ENCODE data around the gene ARFGEF3. TPM values are rescaled to one million over a fixed set of nuclear protein-coding genes. Genes with fewer than 3 reads are reported as not detected.

ARFGEF3 gene
- total RNA-seq, 1 experiment from 2014 or later, result 5.2 TPM

- H3K4me1 Mint-ChIP-seq (ENCODE audit: low read depth, unreplicated experiment), result no peaks in the 10 kb centered on the region
- H3K4me3 ChIP-seq (ENCODE audit: low read depth, low read length), result no peak overlapping the region
- H3K27me3 Mint-ChIP-seq (ENCODE audit: insufficient read depth, unreplicated experiment), result no peaks in the 10 kb centered on the region
- no peak for DNase-seq
- TF ChIP-seq, protein P1, sequence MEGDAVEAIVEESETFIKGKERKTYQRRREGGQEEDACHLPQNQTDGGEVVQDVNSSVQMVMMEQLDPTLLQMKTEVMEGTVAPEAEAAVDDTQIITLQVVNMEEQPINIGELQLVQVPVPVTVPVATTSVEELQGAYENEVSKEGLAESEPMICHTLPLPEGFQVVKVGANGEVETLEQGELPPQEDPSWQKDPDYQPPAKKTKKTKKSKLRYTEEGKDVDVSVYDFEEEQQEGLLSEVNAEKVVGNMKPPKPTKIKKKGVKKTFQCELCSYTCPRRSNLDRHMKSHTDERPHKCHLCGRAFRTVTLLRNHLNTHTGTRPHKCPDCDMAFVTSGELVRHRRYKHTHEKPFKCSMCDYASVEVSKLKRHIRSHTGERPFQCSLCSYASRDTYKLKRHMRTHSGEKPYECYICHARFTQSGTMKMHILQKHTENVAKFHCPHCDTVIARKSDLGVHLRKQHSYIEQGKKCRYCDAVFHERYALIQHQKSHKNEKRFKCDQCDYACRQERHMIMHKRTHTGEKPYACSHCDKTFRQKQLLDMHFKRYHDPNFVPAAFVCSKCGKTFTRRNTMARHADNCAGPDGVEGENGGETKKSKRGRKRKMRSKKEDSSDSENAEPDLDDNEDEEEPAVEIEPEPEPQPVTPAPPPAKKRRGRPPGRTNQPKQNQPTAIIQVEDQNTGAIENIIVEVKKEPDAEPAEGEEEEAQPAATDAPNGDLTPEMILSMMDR (IDR thresholded peaks at IDR 0.05; ENCODE audit: insufficient read depth in 1 of 2, low read depth in 1 of 2, low read length in 1 of 2, severe bottlenecking in 1 of 2, unreplicated experiment in 1 of 2), result no peak
- intact Hi-C loops (cut with micrococcal nuclease; ENCODE audit: unreplicated experiment), result no loop called here
- no peak overlapping the region for H3K4me3 Mint-ChIP-seq (ENCODE audit: unreplicated experiment)
- no peaks in the 10 kb centered on the region for H3K36me3 ChIP-seq (ENCODE audit: control insufficient read depth, insufficient read depth, low read length)
- H3K9me3 Mint-ChIP-seq (ENCODE audit: unreplicated experiment), result no peaks in the 10 kb centered on the region
- CTCF ChIA-PET, result no interaction called here
- POLR2A ChIA-PET, result no interaction called here
- H3K4me1 ChIP-seq, result no peaks in the 10 kb centered on the region
- no peaks in the 10 kb centered on the region for H3K27me3 ChIP-seq (replicated peaks; ENCODE audit: control insufficient read depth, insufficient read depth, low read length)
- no peaks in the 10 kb centered on the region for H3K36me3 Mint-ChIP-seq (ENCODE audit: insufficient read depth, unreplicated experiment)
- no TSS peak for BruUV-seq (replicated peaks)
- H3K9me3 ChIP-seq, result no peaks in the 10 kb centered on the region
- no peak overlapping the region for H3K27ac Mint-ChIP-seq (ENCODE audit: unreplicated experiment)
Observed at GRCh38 chr6:138331984-138332383, 170.2 kb downstream of the ARFGEF3 start.

DNA sequence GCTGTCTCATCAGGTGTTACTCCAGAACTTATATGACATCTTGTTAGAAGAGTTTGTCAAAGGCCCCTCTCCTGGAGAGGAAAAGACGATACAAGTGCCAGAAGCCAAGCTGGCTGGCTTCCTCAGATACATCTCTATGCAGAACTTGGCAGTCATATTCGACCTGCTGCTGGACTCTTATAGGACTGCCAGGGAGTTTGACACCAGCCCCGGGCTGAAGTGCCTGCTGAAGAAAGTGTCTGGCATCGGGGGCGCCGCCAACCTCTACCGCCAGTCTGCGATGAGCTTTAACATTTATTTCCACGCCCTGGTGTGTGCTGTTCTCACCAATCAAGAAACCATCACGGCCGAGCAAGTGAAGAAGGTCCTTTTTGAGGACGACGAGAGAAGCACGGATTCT, 172.3 kb downstream of the ARFGEF3 start:
- no peaks in the 10 kb centered on the region for H3K9me3 Mint-ChIP-seq (ENCODE audit: unreplicated experiment)
- CTCF ChIA-PET, result no interaction called here
- H3K27me3 Mint-ChIP-seq (ENCODE audit: insufficient read depth, unreplicated experiment), result no peaks in the 10 kb centered on the region
- H3K36me3 Mint-ChIP-seq (ENCODE audit: insufficient read depth, unreplicated experiment), result no peaks in the 10 kb centered on the region
- no peak for DNase-seq
- intact Hi-C loops (cut with micrococcal nuclease; ENCODE audit: unreplicated experiment), result no loop called here
- POLR2A ChIA-PET, result no interaction called here
- H3K27me3 ChIP-seq (replicated peaks; ENCODE audit: control insufficient read depth, insufficient read depth, low read length), result no peaks in the 10 kb centered on the region
- no peak overlapping the region for H3K27ac Mint-ChIP-seq (ENCODE audit: unreplicated experiment)
- H3K4me3 Mint-ChIP-seq (ENCODE audit: unreplicated experiment), result no peak overlapping the region
- no peak overlapping the region for H3K4me3 ChIP-seq (ENCODE audit: low read depth, low read length)
- no peaks in the 10 kb centered on the region for H3K4me1 Mint-ChIP-seq (ENCODE audit: low read depth, unreplicated experiment)
- TF ChIP-seq, protein P1 (IDR thresholded peaks at IDR 0.05; ENCODE audit: insufficient read depth in 1 of 2, low read depth in 1 of 2, low read length in 1 of 2, severe bottlenecking in 1 of 2, unreplicated experiment in 1 of 2), result no peak
- no peaks in the 10 kb centered on the region for H3K36me3 ChIP-seq (ENCODE audit: control insufficient read depth, insufficient read depth, low read length)
- no peaks in the 10 kb centered on the region for H3K4me1 ChIP-seq
- BruUV-seq (replicated peaks), result no TSS peak
- no peaks in the 10 kb centered on the region for H3K9me3 ChIP-seq

DNA sequence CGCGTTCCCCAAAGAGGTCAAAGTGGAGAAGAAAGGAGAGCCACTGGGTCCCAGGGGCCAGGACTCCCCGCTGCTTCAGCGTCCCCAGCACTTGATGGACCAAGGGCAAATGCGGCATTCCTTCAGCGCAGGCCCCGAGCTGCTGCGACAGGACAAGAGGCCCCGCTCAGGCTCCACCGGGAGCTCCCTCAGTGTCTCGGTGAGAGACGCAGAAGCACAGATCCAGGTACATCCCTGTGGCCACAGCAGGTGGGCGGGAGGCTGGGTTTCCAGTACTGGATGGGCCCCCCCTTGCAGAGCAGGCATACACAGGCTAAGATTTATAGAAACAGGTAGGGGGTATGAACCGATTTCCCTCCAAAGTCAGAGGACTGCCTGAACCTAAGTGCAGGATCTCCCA, 173.2 kb downstream of the ARFGEF3 start:
- ChIA-PET POLR2A (no interaction called here), CTCF (no interaction called here)
- intact Hi-C loops (cut with micrococcal nuclease; ENCODE audit: unreplicated experiment), result no loop called here
- no peaks in the 10 kb centered on the region for H3K36me3 ChIP-seq (ENCODE audit: control insufficient read depth, insufficient read depth, low read length)
- no peaks in the 10 kb centered on the region for H3K36me3 Mint-ChIP-seq (ENCODE audit: insufficient read depth, unreplicated experiment)
- no peak overlapping the region for H3K4me3 Mint-ChIP-seq (ENCODE audit: unreplicated experiment)
- TF ChIP-seq, protein P1 (IDR thresholded peaks at IDR 0.05; ENCODE audit: insufficient read depth in 1 of 2, low read depth in 1 of 2, low read length in 1 of 2, severe bottlenecking in 1 of 2, unreplicated experiment in 1 of 2), result no peak
- no peaks in the 10 kb centered on the region for H3K4me1 ChIP-seq
- no peak overlapping the region for H3K4me3 ChIP-seq (ENCODE audit: low read depth, low read length)
- no peaks in the 10 kb centered on the region for H3K9me3 Mint-ChIP-seq (ENCODE audit: unreplicated experiment)
- no peak for DNase-seq
- no peaks in the 10 kb centered on the region for H3K4me1 Mint-ChIP-seq (ENCODE audit: low read depth, unreplicated experiment)
- H3K27me3 Mint-ChIP-seq (ENCODE audit: insufficient read depth, unreplicated experiment), result no peaks in the 10 kb centered on the region
- no peak overlapping the region for H3K27ac Mint-ChIP-seq (ENCODE audit: unreplicated experiment)
- no peaks in the 10 kb centered on the region for H3K9me3 ChIP-seq
- no TSS peak for BruUV-seq (replicated peaks)
- H3K27me3 ChIP-seq (replicated peaks; ENCODE audit: control insufficient read depth, insufficient read depth, low read length), result no peaks in the 10 kb centered on the region
